Ureter (tissue), 1 donor: ENCODE data around the gene MTCL1. TPM values are rescaled to one million over a fixed set of nuclear protein-coding genes. Genes with fewer than 3 reads are reported as not detected.

ENCODE experiments used
- DNase-seq: peaks from one replicate; pipeline ENCODE4 v3.0.0-alpha.2; 2020; ENCODE audit warnings: low spot score
- total RNA-seq: library from RNA; stranded (reverse); gene quantifications from one replicate; pipeline ENCODE4 v1.2.4, GENCODE V29; 2023
- donor health status: DM: yes; HTN: yes; CAD: no.

The MTCL1 gene
- total RNA-seq, 1 donor from 2014 or later, result 150 TPM

DNA sequence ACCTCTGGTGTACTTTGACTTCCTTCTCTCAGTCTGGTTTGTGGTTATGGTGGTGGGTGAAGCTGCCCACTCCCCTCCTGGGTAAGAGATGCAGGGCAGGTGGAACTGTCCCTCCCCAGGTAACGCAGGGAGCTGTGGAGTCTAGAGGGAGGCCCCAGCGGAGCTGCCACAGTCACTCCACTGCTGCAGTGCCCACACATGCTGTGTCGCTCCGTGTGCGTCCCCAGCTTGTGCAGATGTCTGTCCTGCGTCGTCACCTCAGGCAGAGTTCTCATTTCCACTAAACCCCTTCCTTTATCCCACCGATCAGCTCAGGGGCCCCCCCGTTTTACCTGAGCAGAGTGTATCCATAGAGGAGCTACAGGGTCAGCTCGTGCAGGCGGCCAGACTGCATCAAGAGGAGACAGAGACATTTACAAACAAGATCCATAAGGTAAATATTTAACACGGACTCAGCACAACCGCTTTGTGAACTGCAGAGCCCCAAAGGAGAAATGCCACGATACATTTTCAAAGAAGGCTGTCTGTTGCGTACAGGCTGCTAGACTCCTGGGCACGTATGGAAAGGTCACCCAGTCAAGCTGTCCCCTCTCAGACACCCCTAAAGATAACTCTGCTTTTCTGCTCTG, 87.4 kb downstream of the MTCL1 start:
- no peak for DNase-seq

DNA sequence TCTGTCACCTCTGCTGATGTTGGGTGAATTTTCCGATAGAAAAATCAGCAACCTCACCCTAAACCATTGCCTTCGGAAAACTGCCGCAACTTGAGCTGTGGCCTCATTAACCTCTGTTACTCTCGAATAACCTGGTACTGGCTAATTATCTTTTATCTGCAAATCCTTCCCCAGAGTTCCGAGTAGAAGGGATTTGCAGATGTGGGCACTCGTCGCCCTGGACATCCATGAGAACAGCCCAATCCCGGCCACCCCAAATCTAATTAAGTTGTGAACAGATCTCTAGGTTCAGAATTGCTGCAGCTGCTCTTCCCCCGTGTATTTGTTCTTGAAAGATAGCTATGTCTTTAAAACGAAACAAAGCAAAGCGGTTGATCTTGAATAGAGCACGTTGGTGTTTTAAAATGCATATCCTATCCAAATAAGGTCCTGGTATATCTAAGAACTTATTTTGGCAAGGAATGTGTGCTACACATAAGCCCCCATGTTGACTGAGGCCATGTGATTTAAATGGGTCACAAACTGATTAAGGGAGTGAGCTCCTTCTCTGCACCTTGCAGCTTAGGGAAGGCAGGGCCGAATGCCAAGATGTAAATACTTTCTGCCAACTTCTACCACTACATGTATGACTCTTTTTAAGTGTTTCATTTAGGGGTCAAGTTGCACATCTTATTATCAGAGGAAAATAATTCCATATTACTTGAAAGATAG, 88.2 kb downstream of the MTCL1 start:
- no peak for DNase-seq

DNA sequence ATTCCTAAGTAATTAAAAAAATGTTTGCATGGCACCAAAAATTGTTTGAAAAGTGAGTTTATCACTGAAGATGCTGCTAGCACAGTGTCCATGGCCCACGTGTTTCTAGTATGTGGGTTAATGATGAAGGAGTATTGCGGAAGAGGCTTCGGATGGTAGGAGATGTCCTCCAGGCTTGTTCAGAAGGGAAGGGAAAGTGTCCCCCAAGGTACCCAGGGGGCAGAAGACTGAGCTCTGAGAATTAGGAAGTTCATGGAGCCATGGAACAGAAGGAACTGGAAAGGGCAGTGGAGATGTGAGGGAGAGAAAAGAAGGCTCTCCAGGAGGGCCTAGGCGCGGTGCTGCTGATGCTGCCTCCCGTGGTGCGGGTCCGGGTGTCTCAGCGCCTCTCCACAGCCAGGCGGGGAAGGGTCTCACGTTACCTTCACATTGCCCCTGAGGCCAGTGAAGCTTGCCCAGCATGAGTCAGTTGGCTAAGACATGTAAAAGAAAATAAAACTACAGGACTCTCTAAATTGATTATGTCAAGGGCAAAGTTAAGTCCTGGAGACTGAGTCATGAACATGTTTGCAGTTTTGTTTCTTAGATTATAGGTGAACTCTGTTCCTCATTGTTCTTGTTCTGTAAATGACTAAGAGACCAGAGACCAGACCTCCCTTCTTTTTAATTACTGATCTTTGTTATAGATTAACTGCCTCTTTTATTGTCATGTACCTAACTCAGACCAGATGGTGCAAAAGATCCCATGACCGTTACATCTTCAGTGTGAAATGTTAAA, 89.0 kb downstream of the MTCL1 start:
- no peak for DNase-seq

DNA sequence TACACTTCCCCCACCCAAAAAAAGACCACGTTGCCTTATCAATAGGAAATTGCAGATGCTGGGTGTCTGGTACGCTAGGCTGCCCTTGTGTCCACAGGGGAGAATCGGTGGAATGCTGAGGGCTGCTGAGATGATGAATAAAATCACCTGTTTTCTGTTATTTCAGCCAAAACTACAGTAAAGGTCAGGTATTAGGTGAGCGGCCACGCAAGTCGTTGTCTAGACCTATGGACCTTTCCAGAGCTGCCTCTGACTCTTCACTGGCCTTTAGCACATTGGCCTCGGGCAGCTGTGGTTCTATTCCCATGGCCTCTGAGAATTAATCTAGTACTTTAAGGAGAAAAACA, 89.6 kb downstream of the MTCL1 start:
- no peak for DNase-seq

DNA sequence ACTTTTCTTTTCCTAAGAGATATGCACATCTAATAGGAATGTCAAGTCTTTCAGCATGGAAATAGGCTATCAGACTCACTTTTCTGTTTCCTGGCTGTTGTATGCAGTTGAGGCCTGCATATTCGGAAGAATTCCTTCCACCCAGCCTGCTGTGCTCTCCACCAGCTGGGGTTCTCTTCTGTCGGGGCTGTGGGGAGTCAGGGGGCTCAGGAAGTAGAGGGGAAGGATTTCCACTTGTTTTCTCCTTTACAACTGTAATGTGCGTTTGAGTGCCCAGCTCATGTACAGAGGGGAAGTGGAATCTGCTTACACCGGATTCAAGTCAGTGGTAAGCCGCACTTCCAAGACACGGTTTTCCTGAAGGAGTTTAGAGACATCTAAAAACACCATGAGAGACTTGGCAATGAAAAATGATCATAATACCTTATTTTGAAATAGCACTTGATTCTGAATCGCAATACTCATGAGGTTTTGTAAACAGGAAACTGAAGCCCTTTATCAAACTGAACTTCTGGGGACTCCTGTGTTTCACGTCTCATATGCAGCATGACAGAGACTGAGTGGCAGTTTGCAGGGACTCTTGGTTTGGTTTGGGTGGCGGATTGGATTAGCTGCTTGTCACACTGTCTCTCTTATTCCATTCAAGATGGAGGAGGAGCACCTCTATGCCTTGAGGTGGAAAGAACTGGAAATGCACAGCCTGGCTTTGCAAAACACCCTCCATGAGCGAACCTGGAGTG, 90.4 kb downstream of the MTCL1 start:
- DNase-seq, result no peak

DNA sequence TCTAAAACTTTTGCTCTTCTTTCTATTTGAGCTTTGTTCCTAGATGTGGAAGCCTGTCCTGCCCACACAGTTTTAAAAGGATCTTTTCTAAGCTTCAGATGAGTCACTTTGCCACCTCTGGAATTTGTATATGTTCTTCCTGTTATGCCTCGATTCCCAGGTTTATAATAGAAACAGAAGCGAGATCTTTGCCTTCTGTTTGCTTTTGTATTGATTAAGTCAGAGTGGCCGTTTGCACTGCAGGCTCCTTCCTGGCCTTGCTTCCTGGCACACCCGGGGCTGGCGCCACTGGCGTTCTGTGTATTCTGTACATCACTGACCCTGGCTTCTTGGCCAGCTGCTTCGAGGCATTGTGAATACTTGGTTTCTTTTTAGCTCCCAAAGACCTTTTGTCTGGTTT, 91.8 kb downstream of the MTCL1 start:
- DNase-seq, result no peak

DNA sequence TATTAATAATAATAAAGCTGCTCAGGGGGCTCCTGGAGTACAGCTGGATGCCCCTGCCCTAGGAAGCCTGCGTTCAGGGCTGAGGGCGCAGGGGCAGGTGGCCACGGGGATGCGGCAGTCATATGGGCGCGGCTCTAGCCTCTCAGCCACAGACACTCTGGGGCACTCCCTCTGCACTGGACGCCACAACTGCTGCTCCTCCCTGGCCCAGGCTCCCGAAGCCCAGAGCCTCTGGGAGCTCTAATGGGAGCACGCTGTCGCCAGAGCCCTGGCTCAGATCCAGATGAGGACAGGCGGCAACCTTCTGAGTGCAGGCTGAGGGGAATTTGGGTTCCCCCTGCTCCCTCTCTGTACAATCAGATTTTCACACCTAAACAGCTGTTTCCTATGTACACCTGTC, 93.6 kb downstream of the MTCL1 start:
- no peak for DNase-seq

DNA sequence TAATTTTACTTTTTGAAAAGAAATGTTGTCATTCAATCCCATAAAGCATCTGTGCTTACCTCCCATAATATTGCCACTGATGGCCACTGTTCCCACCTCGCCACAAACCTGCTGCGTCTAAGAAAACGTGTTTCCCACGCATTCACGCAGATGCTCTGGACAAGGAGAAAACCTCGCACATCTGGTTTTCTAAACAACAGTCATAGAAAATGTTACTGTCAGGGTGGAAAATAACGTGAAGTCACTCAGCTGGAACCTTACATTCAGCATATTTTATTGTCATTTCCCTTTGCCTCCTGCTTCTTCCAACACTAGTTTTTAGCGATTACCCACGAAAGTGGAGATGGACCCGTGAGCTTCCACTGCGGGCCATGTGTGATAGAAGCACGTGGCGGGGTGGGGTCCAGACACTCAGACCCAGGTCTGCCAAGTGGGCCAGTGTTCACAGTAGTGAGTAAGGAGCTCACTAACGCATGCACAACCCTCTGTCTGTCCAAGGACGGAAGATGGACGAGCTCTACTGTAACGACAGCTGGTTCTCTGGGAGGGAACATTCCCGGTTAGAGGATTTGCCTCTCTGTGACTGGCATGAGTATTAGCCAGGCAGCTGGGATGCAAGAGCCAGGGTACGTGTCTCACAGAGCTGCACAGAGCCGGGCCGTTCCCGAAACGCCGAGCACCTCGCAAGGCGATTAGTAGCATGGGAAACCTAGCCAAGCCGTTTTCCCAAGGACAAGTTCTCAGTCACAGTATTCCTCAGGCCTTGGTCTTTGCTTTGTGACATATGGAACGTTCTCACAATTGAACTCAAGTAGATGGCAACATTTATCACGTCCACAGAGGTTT, 94.5 kb downstream of the MTCL1 start:
- no peak for DNase-seq

DNA sequence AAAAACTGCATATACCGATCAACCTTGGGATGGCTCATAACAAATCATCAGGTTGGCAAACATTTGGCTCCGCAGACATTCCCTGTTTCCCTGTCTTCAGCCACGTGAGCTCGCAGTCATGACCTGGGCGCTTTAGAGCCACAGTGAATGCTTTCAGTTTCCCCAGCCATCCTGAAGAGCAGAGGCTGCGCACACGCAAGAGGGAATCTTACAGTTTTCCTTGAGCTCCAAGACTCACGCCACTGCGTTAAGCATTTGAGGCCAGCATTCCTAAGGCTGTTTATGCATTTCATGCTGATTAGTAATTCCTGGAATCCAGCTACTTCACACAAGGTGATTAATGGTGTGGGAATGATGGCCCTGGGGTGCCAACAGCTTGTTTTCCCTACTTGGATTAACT, 95.1 kb downstream of the MTCL1 start:
- no peak for DNase-seq

DNA sequence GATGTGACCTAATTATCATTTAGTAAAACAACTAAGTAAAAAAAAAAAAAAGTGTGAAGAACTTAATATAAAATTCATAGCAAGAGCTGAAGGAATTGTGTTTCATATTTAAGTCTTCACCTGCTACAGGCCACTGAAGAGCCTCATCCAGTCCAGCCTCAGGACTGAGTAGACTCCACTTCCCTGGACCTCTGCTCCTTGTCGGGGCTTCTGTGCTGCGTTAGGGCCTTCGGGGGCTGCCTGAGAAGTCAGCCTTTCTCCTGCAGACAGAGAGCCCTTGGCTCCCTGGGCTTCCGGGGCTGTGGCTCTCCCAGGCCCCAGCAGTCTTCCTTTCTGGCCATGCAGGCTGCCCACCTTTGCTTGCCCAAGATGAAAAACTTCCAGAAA, 95.5 kb downstream of the MTCL1 start:
- no peak for DNase-seq

DNA sequence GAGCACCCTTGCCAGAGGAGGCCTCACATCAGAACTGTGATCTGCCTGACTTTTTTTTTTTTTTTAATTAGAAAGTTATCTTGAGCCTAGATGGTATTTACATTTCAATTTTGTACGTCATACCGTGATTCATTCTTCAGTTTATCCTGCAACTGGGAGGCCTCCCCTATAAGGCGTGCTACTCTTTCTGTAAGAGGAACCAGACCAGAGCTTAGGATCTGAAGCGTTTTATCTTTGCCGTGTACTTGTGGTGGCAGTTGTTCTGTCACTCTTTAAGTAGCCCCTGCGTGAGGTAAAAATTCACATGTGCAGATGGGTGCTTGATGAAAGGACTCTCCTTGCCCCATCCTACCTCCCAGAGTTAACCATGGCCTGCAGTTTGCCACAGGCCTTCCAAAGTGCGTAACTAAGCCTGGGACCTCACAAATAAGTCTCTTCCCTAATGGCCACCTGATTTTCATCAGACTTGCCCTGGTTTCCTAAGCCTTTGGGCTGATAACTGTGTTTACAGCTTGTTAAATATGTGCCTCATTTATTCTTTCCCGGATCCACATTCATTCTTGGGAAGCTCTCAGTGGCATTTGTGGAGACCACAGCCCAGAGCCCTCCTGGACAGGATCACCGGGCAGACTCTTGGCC, 96.0 kb downstream of the MTCL1 start:
- DNase-seq, result no peak

DNA sequence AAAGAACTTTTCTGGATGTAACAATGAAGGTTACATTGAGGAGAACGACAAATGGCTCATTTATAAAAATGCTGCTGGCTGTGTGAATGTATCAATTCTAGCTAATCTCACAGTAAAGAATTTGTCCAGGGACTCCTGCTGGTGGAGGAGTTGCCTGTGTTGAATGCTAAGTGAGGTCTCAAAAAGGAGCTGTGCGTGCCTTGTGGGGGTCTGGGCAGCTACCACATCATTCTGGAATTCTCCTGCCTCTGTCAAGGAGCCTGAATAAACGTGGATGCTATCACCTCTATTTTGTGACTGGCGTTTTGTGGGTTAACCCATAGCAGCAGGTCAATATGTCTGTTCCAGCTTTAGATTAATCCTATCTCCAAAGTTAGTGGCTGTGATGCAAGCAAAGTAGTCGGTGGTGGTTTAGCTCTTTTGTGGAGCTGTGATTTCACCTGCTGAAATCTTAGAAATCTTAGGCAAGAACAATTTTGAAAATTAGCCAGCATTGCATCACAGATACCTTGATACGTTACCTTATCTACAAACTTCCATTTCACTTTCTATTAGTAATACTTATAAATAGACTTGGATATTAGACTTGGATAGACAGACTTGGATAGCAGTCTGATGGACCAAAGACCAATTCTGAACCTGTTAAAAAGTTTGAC, 96.8 kb downstream of the MTCL1 start:
- DNase-seq, result no peak

DNA sequence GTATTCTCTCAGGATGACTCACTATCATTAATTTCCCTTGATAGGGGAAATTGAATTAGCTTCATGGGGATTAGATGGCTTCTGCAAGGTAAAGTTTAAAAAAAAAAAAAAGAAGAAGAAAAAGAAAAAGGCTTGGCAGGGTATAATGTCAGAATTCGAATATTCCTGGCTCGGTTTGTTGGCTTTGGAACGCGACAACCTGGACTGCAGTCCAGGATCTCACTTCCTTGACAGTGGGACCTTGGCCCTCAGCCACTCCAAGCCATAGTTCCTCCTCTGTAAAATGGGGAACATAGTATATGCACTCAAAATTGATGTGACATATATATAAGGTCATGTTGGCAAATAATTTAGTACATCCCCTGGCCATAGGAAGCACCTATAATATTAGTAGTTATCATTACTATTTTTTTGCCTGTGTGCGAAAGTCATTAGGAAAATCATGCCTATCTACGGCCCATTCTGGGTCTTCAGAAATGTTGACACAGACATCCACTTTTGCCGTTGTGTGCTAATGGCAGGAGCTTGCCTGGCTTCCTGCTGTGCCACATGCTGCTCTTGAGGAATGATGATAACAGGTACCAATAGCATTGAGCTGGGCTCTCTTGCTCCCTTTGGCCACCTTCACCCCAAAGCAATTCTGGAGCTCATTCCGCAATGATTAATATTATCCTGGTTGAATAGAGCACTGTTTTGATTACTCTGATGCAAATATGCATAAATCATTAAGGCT, 97.9 kb downstream of the MTCL1 start:
- no peak for DNase-seq

DNA sequence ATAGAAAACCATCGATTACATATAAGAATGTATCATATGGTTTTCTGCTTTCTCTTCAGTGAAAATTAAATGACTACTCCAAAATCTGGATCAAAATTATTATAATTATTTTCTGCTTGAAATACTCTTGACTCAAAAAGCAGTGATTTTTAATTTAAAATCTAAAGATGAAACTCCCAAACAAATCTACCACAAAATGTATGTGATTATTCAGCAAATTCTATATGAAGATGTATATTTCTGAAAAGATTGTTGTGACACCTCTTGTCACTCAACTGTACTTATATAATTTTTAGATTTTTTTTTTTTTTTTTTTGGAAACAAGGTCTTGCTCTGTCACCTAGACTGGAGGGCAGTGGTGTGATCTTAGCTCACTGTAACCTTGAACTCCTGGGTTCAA, 98.6 kb downstream of the MTCL1 start:
- DNase-seq, result no peak

DNA sequence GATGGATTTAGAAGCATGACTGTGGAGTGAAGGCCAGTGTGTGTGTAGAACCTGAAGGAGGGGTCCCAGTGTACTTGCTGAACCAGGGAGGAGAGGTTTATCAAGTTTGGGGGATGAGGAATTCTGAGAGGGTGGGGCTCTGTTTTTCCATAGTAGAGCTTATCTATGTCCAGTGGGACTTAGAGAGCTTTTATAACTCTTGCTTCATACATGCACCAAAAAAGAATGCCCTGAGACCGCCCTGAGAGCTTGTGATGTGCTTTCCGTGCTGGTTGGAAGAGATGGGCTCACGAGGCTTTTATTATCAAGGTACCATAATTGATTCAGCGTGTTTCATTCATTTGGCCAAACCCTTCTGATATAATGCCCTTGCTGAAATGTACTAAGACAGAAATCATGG, 100.2 kb downstream of the MTCL1 start:
- no peak for DNase-seq

DNA sequence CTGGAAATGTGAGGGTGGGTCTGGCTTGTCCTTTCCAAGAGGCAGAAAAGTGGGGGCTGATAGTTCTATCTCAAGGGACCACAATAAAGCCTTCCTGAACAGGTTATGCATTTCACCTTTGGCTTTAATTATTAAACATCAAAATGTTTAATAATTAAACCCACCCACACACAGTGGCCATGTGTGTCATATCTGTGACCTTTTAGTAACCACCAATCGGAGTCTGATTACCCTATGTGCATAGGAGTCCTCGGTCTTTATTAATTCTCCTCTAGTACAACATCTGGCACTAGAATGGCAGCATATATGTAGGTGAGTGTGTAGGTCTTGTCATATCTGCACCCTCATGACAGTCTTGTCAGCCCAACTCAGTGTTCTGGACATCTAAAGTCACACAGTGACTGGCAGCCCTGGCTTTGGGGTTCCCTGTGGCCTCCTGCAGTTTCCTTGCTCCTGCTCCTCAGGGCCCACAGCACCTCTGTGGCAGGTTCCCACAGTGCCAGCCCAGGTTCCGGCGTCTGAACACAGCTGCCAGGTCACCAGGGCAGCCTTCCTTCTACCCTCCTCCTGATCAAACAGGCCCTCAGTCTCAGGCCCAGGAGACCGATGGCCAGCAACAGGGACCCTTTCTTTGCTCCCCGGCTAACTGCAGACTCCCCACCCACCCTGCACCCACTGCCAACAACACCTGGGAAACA, 100.9 kb downstream of the MTCL1 start:
- DNase-seq, result no peak

DNA sequence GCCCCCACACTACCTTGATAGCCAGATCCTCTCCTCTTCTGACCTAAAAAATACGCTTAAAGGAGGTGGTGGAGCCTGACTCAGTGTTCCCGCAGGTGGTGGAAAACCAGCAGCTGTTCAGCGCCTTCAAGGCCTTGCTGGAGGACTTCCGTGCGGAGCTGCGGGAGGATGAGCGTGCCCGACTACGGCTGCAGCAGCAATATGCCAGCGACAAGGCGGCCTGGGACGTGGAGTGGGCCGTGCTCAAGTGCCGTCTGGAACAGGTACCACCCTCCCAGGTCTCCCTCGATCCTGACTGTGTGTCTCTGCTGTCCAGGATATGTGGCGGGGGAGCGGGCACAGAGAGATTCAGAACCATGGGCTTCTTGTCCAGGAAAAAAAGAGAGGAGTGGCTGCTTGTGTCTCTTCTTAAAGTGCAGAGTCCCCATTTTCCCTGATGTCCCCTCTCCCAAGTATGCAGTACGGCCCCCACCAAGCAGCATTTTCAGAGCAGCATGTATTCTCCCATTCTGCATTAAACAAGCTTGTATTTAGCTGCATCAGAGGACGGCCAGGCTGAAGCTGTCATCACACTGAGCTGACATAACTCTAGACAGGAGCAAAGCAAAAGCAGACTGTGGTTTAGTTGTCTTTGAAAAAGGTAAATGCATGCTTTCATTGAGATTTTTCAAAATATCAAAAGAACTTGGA, 101.6 kb downstream of the MTCL1 start:
- DNase-seq, result no peak

DNA sequence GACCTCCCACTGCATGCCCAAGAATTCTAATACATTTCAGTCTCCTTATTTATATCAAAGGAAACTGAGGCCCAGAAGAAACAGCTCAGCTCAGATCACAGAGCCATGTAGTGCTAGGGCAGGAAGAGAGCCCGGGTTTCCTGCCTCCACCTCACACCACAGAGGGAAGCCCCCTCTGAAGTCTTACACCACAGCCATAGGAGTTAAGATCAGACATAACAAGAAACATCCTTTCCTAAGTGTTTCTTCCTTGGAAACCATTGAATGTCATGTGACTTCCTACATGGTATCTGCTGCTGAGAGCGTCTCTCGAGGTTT, 102.1 kb downstream of the MTCL1 start:
- no peak for DNase-seq

DNA sequence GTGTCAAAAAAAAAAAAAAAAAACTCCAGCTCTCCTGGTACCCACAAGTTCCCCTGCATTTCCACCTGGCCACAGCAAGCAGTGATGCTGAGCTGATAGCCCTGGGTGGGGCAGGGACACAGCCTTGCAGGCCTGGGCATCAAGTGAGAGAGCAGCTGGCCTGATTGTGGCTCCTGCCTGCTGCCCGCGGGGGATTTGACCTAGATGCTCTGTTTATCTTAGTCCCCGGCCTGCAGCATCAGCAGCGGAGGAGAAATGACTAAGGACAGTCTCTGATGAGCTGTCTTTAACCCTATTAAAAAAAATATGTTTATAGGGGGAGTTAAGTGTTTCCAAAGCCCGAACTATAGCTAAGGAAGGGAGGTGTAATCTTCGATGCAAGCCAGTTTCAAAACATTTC, 102.6 kb downstream of the MTCL1 start:
- no peak for DNase-seq
